GM23338 (cell line): ENCODE data around the gene NPAS3. TPM values are rescaled to one million over a fixed set of nuclear protein-coding genes. Genes with fewer than 3 reads are reported as not detected.

ENCODE experiments used
- ATAC-seq: fragments of 200-7000 bp; cut with Tn5 transposase; 3 replicates; pipeline ENCODE4 v1.9.1; 2020
- DNase-seq: peaks from one replicate; pipeline ENCODE4 v3.0.0-alpha.2; 2015; ENCODE audit warnings: low spot score
- H2AFZ ChIP-seq: fragments of 200-600 bp; sonication (generic); 2 replicates; pipeline ENCODE4 v1.8.0; 2016; ENCODE audit warnings: antibody characterized with exemption, mild to moderate bottlenecking, moderate library complexity
- H3F3A ChIP-seq: fragments of 200-600 bp; sonication (generic); replicated peaks from 2 replicates; pipeline ENCODE4 v1.8.0; 2017; ENCODE audit warnings: antibody characterized with exemption, mixed run types, low read depth
- H3K27ac ChIP-seq: fragments of 200-600 bp; sonication (generic); 2 replicates; pipeline ENCODE4 v1.6.1; 2016; ENCODE audit warnings: low read depth
- H3K27me3 ChIP-seq: fragments of 200-600 bp; sonication (generic); 2 replicates; pipeline ENCODE4 v1.8.0; 2016; ENCODE audit warnings: mild to moderate bottlenecking, mixed run types, moderate library complexity; ENCODE audit not compliant: insufficient read depth
- H3K36me3 ChIP-seq: fragments of 200-600 bp; sonication (generic); 2 replicates; pipeline ENCODE4 v1.8.0; 2016; ENCODE audit warnings: mild to moderate bottlenecking; ENCODE audit not compliant: insufficient read depth
- H3K4me1 ChIP-seq: fragments of 200-600 bp; sonication (generic); 2 replicates; pipeline ENCODE4 v1.8.0; 2016; ENCODE audit warnings: mild to moderate bottlenecking, moderate library complexity; ENCODE audit not compliant: insufficient read depth
- H3K4me2 ChIP-seq: fragments of 200-600 bp; sonication (generic); 2 replicates; pipeline ENCODE4 v1.7.1; 2017; ENCODE audit warnings: mixed run types
- H3K4me3 ChIP-seq: fragments of 200-600 bp; sonication (generic); 2 replicates; pipeline ENCODE4 v1.6.1; 2016; ENCODE audit warnings: mixed run types
- H3K79me2 ChIP-seq: fragments of 200-600 bp; sonication (generic); replicated peaks from 2 replicates; pipeline ENCODE4 v1.8.0; 2017; ENCODE audit warnings: mild to moderate bottlenecking; ENCODE audit not compliant: insufficient read depth
- H3K9me2 ChIP-seq: fragments of 200-600 bp; sonication (generic); 2 replicates; pipeline ENCODE4 v1.8.0; 2017; ENCODE audit not compliant: insufficient read depth
- H4K20me1 ChIP-seq: fragments of 200-600 bp; sonication (generic); replicated peaks from 2 replicates; pipeline ENCODE4 v1.8.0; 2017; ENCODE audit warnings: mild to moderate bottlenecking; ENCODE audit not compliant: insufficient read depth
- H3K27ac Mint-ChIP-seq: 2 replicates; pipeline ENCODE4 v1.8.0; 2020; ENCODE audit warnings: inconsistent platforms, mild to moderate bottlenecking, moderate library complexity, mixed read lengths
- H3K27me3 Mint-ChIP-seq: 3 replicates; pipeline ENCODE4 v1.8.0; 2022; ENCODE audit warnings: low read depth, mild to moderate bottlenecking, moderate library complexity, mixed read lengths, inconsistent platforms; ENCODE audit not compliant: insufficient read depth, poor library complexity
- H3K36me3 Mint-ChIP-seq: 3 replicates; pipeline ENCODE4 v1.8.0; 2021; ENCODE audit warnings: low read depth, mild to moderate bottlenecking, inconsistent platforms, moderate library complexity, mixed read lengths
- H3K4me1 Mint-ChIP-seq: 3 replicates; pipeline ENCODE4 v1.8.0; 2020; ENCODE audit warnings: mild to moderate bottlenecking, inconsistent platforms, mixed read lengths
- H3K4me3 Mint-ChIP-seq: 3 replicates; pipeline ENCODE4 v1.8.0; 2021; ENCODE audit warnings: moderate library complexity, mild to moderate bottlenecking, inconsistent platforms, mixed read lengths
- H3K9me3 Mint-ChIP-seq: 3 replicates; pipeline ENCODE4 v1.8.0; 2020; ENCODE audit warnings: moderate library complexity, mild to moderate bottlenecking, inconsistent platforms, mixed read lengths
- CREB1 ChIP-seq: fragments of 250-450 bp; sonication (Bioruptor Pico); IDR thresholded peaks from 2 replicates; pipeline ENCODE4 v1.5.0; 2020; ENCODE audit warnings: low read depth, mild to moderate bottlenecking, moderate library complexity
- CTCF ChIP-seq, 2 experiments: fragments of 200-600 bp in 1 of 2; sonication (generic) in 1 of 2; conservative IDR thresholded peaks; 2 replicates each; pipeline versions ENCODE4 v1.5.1 to v1.6.1; 2016 to 2017; ENCODE audit warnings: antibody characterized with exemption in 2 of 2, low read depth in 2 of 2, mild to moderate bottlenecking in 2 of 2, moderate library complexity in 1 of 2
- ETS1 ChIP-seq: IDR thresholded peaks from 2 replicates; pipeline ENCODE4 v1.6.1; 2016; ENCODE audit warnings: antibody characterized with exemption
- EZH2 ChIP-seq: fragments of 200-600 bp; sonication (generic); IDR thresholded peaks from one replicate; pipeline ENCODE4 v1.8.0; 2017; ENCODE audit warnings: antibody characterized with exemption, mild to moderate bottlenecking, low read depth; ENCODE audit not compliant: unreplicated experiment
- EZH2phosphoT487 ChIP-seq: fragments of 200-600 bp; sonication (generic); IDR thresholded peaks from one replicate; pipeline ENCODE4 v1.8.1; 2018; ENCODE audit warnings: antibody characterized with exemption; ENCODE audit not compliant: unreplicated experiment
- JUNB ChIP-seq: IDR thresholded peaks from one replicate; pipeline ENCODE4 v1.6.1; 2016; ENCODE audit warnings: antibody characterized with exemption; ENCODE audit not compliant: unreplicated experiment
- NANOG ChIP-seq: IDR thresholded peaks from 2 replicates; pipeline ENCODE4 v1.6.1; 2016; ENCODE audit warnings: antibody characterized with exemption, borderline replicate concordance
- POLR2AphosphoS5 ChIP-seq: IDR thresholded peaks from 2 replicates; pipeline ENCODE4 v1.6.1; 2016; ENCODE audit warnings: antibody characterized with exemption, low read depth
- REST ChIP-seq: IDR thresholded peaks from one replicate; pipeline ENCODE4 v1.6.1; 2018; ENCODE audit warnings: antibody characterized with exemption; ENCODE audit not compliant: unreplicated experiment
- STAT1 ChIP-seq: IDR thresholded peaks from one replicate; pipeline ENCODE4 v1.6.1; 2016; ENCODE audit warnings: antibody characterized with exemption; ENCODE audit not compliant: unreplicated experiment
- ZNF114 ChIP-seq: fragments of 250-450 bp; sonication (Bioruptor Pico); IDR thresholded peaks from 2 replicates; pipeline ENCODE4 v1.5.0; 2020; ENCODE audit warnings: mild to moderate bottlenecking, moderate library complexity
- ZNF331 ChIP-seq: fragments of 250-450 bp; sonication (Bioruptor Pico); IDR thresholded peaks from 2 replicates; pipeline ENCODE4 v1.5.0; 2020; ENCODE audit warnings: low read depth, mild to moderate bottlenecking, moderate library complexity
- ZNF462 ChIP-seq: fragments of 250-450 bp; sonication (Bioruptor Pico); IDR thresholded peaks from 2 replicates; pipeline ENCODE4 v1.5.0; 2020; ENCODE audit warnings: mild to moderate bottlenecking, moderate library complexity
- polyA plus RNA-seq: library from polyadenylated mRNA; unstranded; fragments of >200 nt; fragmentation: Nextera tagmentation; extraction: Ambion mirVana; gene quantifications from 2 replicates; pipeline ENCODE4 v1.2.1, GENCODE V29; 2016
- total RNA-seq: library from RNA; depleted of rRNA; stranded (reverse); fragments of >200 nt; shearing (Covaris generic); gene quantifications from 2 replicates; pipeline ENCODE4 v1.2.3, GENCODE V29; 2014

NPAS3 gene
- total and polyA plus RNA-seq, 2 experiments from 2014 or later: 0.17 to 0.19 TPM

- H3K9me3 Mint-ChIP-seq: no peaks in the 10 kb centered on the region
- TF ChIP-seq CTCF (conservative IDR thresholded peaks at IDR 0.05; ENCODE audit: low read depth in 2 of 2) (no peak), ETS1 (no peak), NANOG (no peak), ZNF114 (no peak), EZH2phosphoT487 (no peak), REST (no peak), ZNF462 (no peak), ZNF331 (CRISPR knock-in tag) (no peak), JUNB (no peak), POLR2AphosphoS5 (no peak), STAT1 (no peak), CREB1 (CRISPR knock-in tag) (no peak), EZH2 (no peak)
- Histone ChIP-seq H3K36me3 (no peaks in the 10 kb centered on the region), H3K9me2 (peaks cover 5% of the 10 kb centered on the region; the same call in 1 of the 2 replicates), H3K4me2 (no peak overlapping the region), H3F3A (no peaks in the 10 kb centered on the region), H3K4me3 (no peak overlapping the region), H3K4me1 (no peaks in the 10 kb centered on the region), H3K27ac (no peak overlapping the region), H3K79me2 (no peaks in the 10 kb centered on the region), H2AFZ (no peak overlapping the region), H4K20me1 (no peaks in the 10 kb centered on the region), H3K27me3 (no peaks in the 10 kb centered on the region)
- no peaks in the 10 kb centered on the region for H3K36me3 Mint-ChIP-seq
- H3K4me3 Mint-ChIP-seq: no peak overlapping the region
- DNase-seq (no peak), ATAC-seq (no peak)
- no peaks in the 10 kb centered on the region for H3K27me3 Mint-ChIP-seq
- no peak overlapping the region for H3K27ac Mint-ChIP-seq
- no peaks in the 10 kb centered on the region; the same call in 2 of the 3 replicates for H3K4me1 Mint-ChIP-seq
Observed at GRCh38 chr14:33524244-33524643, 585.6 kb downstream of the NPAS3 start.
